NCI-H146 treated with DMSO at 0.1 percent for 48 hours (cell line): ENCODE data around the gene SOWAHA.
A peak's percentile ranks its signal among the peaks of the same experiment; 100 is the strongest.

Experiments
- DNase-seq: peaks from one replicate; lab custom pipeline; 2025; ENCODE audit not compliant: unreplicated experiment; lab: John Stamatoyannopoulos, UW

Gene SOWAHA

DNA sequence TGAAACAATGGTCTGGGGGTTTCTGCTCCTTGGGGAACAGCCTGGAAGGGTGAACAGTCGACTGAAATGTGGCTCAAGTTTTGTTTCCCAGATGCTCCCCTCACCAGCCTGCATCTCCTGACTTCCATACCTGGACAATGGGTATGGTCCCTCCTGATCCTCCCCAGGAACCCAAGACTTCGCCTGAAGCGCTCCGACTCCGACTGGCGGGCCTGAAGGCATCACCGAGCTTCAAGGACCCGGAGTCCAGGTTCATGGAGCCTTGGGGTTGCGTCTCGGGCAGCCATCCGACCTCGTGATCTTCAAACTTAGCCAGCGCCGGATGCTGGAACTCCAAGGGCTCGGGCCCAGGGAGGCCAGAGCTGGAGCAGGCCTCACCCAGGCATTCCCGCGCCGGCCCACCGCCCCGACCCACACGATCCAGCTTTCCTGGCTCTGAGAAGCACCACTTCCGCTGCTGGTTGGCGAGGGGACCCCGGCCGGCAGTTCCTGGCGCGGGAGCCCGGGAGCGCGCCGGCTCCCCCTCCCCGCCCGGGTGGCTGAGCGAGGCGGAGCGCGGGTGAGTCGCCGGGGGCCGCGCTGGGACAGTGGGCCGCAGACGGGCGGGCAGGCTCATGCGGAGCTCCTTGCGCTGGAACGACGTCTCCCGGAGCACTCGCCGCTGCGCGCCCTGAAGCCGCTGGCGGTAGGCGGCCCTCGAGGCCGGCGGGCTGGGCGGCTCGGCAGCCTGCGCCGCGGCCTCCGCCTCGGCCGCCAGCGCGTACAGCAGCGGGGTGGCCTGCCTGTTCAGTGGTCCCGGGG is 12.1 kb downstream of the SOWAHA start:
- DNase-seq, result no peak

DNA sequence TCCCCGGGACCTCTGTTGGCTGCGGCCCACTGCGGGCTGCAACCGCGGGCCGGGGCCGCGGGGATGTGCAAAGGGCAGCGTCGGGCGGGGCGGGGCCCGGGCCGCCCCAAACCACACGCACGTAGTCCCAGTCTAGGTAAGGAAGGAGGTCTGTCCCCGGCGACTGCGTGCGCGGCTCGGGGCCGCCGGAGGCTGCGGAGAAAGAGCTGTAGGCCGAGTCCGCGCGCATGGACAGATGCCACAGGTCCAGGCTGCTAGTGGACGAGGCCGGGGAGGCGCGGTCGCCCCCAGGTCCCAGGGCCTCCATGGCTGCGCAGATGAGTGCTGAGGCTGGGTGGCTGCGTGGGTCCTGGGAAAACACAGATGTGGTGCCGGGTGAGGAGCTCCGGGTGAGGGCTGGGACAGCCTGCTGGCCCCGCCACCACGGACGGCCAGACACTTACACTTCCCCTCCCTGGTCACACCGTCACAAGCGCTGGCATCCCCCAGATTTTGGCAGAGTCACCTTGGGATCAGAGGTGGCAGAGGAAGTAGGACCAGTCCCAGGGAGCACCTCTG is 12.8 kb downstream of the SOWAHA start:
- no peak for DNase-seq

DNA sequence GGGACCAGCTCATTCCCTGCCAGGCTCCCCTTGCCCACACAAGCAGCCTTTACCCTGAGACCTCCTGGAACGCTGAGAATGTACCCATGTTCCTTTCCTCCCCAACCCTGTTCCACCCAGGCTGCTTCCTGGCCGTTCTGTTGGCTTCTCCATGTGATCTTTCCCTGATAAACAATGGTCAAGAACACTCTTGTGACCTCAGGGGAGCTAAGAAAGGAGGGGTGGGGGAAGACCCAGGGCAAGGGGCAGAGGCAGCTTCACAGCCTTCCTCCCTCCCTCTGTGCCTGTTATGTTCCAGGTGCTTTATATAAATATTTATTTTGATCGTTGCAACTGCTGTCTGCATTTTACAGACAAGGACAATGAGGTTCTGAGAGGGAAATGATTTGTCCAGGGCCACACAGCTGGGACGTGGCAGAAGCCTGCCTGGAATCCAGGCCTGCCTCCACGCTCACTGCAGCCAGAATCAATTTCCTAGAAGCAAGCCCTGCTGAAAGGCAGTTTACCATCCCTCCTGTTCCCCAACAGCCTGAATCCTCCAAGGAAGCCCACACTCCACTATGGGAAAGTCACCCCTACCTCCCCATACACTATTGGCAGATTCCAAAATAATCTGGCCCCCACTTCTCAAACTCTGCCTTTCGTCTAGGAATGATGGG is 13.5 kb downstream of the SOWAHA start:
- no peak for DNase-seq

DNA sequence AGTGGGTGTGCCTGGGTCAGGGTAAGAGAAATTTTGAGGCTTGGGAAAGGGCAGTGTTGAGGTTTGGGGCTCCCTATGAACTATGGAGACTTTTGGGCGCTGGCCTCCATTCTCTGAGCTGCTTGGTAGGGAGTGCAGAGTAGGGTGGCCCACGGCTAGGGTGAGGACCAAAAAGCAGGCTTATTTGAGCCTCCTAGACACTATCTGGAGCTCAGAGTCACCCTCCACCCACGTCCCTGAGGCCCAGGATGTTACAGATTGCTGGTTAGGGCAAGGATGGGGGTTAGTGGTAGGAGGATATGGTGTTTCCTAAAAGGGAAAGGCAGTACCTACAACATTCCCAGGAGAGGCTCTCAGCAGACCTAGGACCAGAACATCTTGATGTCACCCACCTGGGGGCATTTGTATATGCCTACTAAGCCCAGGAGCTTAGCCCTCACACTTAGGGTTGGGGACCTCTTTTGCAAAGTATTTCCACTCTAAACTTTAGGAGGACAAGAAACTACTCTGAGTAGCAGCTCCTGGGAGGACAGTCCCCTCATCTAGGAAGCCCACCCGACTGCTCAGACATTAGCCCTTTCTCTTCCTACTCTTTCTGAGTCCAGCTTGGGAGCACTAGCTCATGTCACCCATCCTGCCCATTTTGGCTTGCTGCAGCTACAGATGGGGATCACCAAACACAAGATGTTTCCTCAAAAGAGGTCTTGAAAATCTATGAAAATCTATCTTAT is 15.0 kb downstream of the SOWAHA start:
- no peak for DNase-seq

DNA sequence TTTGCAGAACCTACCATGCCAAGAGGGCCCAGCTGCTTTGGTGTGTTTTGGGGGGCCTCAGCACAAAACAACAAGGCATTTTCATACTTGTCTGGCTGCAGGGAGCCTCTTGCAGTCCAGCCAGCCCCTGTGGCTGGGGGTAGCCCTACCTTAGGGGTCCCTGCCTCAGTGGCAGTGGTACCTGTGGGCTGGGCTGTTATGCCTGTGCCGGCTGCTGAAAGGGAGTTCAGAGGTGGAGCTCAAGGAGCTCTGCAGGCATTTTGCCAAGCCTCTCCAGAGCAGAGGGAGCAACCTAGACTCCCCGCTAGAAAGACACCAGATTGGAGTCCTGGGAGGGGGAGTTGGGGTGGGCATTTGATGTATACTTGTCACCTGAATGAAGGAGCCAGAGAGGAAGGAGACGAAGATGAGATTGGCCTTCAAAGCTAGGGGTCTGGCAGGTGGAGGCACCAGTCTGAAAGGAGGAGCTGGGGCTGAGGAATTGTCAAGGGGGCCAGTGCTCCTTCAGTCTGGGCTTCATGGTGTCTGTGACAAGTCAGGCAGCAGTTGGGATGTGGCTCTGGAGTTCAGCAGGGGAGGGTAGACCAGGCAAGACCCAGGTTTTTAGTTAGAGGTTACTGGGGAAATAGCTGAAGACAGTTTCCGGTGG is 15.9 kb downstream of the SOWAHA start:
- DNase-seq, result no peak

DNA sequence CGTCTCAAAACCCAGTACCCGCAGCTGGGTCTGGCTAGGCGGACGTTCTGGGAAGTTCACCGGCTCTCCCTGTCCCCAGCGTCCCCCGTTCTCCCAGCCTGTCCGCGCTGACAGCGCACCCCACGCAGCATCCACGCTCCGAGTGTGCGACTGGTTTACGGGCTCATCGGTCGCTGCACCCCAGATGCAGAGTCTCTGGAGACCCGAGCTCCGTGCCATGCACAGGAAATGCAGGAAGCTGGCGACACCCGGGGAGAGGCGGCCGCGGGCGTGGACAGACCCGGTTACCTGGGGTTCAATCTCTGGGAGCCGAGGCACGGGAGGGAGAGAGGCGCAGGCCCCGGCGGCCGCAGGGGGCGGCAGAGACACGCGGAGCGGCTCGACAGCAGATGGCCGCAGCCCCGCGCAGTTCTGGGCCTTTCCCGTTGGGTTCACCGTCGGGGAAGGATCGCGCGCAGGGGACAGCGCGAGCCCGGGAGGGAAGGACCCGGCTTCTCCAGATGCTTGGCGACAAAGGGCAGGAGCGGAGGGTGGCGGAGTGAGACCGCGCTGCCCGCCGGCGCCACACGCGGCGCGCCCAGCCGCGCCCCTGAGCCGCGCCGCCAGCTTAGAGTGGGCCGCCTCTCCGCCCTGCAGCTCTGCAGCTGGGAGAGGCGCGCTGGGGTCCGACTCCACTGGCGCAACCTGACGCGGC is 16.8 kb downstream of the SOWAHA start:
- peak; percentile 28 for DNase-seq

DNA sequence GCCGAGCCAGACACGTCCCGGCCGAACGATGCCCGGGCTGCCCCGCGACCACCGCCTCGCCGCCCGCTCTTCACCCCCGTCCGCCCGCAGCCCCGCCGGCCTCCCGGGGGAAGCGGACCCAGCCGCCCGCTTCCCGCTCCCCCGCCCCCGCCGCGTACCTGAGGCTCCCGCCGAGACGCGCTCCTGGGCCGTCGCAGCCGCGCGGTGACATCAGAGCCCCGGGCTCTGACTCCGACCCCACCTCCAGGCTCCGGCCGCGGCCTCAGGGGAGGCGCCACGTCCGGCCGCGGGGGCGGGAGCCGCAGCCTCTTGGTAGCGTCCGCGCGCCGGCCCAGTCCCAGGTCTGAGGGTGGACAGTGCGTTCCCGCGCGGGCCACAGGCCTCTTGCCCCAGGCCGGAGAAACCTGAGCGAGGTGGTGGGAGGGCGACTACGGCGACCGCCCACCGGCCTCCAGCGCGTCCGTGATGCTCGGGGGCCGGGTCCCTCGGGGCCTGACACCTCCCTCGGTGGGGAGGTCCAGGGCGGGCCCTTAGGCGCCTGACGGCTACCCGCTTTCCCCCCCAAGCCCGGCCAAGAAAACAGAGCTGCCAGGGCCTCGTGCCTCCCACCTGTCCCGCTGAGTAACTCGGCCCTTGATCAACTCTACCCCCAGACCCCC is 17.5 kb downstream of the SOWAHA start, which contains the start of gene SHROOM1:
Gene SHROOM1 (minus strand): TSS at position 212 of the 659 bp plus-strand sequence. CDS start 4,507 bp downstream, outside the sequence.
- DNase-seq, result peak; percentile 24

DNA sequence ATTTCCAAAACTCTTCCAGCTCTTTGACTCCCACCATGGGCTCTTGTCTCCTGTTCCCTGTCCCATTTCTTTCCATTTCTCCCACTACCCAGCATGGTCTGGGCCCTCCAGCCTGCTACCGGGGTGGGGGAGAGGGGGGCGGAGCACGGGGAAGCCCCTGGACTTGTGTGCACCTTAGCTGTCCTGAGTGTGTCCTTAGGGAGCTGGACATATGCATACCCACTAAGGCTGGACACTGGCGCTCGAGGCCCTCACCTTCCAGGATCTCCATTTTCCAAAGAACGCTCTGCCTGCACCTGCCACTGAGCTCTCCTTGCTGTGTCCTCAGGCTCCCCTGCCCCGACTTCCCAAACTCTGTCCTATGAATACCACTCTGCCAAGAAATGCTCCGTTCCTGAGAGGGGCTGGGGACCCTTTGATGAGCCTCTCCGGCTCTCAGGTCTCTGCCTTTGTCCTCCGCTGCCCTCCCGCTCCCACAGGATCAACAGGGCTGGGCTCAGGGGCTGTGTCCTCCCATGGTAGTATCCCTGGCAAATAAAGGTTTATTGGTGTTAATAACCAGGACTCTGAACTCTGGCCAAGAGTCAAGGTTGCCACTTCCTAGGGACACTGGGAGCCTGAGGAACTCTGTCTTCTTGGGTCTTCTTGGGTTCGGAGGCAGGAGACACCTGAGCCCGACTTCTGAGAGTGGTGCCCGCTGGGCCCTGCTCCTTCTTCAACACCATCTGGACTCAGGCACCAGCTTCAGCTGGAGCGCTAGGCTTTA is 18.2 kb downstream of the SOWAHA start:
- DNase-seq, result no peak

DNA sequence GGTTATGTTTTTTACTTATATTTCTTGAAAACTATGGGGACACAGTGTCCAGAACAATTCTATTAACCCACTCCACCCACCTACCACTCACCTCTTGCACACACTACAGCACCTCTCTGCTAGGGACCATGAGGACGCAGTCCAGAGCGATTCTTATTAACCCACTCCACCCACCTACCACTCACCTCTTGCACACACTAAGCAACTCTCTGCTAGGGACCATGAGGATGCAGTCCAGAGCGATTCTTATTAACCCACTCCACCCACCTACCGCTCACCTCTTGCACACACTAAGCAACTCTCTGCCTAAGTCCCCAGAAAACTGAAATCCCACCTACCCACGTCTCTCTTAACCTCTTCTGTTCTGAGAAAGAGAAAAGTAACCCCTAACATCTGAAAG is 19.5 kb downstream of the SOWAHA start:
- no peak for DNase-seq

DNA sequence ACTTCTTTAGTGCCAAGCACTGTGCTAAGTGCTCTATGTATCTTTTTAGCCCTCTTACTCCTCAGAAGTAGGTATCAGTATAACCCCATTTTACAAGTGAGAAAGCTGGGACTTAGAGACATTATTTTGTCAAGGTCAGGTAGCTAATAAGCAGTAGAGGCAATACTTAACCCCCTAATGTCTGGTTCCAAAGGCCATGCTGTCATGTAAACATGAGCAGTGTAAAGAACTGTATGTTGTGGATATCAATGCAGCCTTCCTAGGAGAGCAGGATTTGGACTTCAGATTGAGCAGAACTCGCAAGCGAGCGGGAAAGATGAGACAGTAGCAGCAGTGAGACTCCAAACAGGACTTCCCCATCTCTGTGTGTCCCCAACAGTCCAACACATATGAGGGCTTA is 21.0 kb downstream of the SOWAHA start:
- DNase-seq, result no peak

DNA sequence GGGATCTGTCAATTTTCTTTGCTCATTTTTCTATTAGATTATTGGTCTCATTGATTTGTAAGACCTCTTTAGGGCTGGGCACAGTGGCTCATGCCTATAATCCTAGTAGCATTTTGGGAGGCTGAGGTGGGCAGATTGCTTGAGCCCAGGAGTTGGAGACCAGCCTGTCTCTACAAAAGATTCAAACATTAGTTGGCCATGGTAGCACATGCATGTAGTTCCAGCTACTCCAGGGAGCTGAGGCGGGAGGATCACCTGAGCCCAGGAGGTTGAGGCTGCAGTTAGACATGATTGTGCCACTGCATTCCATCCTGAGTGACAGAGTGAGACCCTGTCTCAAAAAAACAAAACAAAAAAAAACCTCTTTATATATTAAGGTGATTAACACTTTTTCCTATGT is 23.8 kb downstream of the SOWAHA start:
- no peak for DNase-seq

DNA sequence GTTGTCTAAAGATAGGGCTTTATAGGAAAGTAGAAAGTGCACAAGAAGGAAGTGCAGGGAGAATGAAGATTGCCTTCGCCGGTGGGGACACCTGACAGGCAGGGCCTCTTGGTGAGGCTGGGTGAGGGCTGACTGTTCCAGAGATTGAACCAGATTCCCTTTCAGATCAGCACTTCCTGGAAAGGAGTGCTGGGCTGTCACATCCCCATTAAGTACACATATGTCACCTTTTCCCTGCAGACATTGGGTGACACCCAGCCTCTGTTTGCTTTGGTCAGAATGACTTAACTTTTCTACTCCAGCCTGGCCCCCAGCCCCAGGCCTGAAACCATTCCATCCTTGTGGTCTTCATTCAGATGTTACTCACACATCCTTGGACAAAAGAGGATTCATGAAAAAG is 24.8 kb downstream of the SOWAHA start:
- no peak for DNase-seq

DNA sequence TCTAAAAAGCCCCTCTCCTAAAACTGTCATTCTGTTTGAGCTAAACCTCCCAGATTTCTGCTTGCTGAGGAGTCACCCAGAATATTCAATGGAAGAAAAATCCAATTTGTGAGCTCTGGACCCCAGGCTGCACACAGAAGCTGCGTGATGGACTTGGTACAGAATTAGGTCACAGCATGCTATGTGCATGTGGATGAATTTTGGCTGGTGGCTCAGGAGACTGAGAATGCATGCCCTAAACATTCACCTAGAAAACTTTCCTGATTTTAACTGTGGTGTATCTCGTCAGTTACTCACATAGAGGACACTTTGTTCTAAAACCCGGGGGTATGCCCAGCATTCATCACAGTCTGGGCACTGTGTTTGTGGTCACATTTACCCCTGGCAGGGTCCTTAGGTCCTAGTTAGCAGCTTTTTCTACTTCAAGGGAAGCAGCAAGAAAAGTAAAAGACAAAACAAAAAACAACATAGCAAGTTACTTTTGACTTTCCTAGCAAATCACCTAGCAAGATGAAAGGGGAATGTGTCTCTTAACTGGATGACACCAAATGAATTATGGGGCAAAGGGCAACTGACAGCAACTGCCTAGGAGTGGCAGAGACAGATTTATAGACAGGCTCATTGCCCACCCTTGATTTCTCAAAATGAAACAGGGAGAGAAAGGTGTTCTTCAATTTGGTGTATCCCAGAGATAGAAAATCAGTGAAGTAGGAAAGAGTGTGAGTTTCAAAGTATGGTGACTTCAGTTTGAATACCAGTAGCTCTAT is 25.6 kb downstream of the SOWAHA start:
- no peak for DNase-seq

DNA sequence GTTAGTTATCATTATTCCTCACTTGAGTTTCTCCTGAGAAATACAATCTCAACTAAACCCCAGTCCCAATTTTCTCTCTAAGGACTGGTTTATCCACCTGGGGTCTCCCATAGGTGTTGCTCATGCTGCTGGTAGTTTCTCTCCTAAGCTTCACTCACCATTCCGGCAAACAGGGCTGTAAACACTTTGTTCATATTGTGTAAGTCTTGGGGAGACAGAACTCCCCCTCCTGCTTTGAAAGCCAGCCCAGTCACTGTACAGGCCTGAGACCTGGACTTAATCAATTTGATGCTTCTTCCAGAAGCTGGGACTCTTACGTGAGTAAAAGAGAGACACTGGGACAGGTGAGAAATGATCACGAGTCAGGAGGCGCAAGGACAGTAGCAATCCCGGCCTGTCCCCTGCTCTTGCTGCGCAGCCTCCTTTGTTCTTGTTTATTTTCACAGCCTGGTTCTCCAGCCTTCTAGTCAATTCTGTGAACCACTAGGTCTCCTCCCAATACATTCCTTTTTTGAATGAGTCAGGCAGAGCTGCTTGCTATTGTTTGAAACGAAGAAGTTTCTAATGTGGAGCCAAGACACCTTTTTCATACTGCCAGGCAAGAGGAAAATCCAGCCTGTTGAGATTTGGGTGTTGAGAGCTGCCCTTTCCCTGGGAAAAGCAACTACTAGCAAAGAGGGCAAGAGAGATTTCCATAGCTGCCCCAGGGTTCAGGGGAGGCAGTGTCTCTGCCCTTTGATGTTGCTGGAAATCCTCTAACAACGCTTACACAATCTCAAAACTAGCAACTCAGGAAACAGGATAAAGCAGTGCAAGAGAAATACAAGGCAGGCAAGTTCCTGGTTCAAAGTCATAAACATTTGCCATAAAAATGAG is 26.6 kb downstream of the SOWAHA start:
- DNase-seq, result no peak

DNA sequence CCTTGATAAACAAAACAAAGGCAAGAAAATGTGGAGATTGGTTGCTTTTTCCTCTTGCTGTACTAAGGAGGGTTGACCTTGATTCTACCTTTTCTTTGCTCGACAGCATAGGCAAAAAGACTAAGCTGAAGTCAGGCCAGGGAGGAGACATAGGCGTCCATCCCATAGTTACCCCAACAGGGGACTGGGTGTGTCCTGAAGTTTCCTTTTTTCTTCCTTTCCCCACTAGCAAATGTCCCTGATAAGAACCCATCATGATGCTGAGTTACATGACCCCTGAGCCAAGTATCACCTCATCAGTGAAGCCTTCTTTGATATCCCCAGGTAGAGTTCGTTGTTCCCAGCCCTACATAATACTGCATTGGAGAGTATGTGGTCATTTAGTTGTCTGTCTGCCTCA is 27.2 kb downstream of the SOWAHA start:
- no peak for DNase-seq

DNA sequence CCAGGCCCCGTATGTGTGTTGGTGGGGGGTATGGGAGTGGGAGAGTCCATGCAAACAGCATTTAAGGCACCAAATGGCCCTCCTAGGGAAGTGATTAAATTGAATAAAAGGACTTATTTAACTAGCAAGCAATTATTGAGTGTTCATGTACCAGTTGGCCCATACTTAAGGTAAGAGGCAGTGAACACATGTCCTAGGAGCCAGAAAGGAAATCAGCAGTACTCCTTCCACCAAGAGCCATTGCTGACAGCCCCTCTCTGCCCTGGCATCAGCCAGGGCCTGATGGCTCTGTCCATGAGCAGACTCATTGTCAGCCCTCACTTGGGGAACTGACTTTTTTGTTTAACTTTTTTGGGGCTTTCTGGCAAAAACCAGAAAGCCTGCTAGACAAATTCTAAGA is 27.8 kb downstream of the SOWAHA start:
- DNase-seq, result peak; percentile 13

DNA sequence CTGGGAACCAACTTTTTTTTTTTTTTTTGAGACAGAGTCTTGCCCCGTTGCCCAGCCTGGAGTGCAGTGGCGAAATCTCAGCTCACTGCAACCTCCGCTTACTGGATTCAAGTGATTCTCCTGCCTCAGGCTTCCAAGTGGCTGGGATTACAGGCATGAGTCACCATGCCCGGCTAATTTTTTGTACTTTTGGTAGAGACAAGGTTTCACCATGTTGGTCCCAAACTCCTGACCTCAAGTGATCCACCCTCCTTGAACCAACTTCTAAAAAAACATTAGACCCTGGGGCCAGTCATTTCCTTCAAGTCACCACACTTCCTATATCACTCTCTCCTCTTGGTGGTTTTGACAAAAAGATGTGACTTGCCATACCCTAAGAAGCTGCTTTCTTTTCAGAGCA is 28.2 kb downstream of the SOWAHA start:
- DNase-seq, result no peak

DNA sequence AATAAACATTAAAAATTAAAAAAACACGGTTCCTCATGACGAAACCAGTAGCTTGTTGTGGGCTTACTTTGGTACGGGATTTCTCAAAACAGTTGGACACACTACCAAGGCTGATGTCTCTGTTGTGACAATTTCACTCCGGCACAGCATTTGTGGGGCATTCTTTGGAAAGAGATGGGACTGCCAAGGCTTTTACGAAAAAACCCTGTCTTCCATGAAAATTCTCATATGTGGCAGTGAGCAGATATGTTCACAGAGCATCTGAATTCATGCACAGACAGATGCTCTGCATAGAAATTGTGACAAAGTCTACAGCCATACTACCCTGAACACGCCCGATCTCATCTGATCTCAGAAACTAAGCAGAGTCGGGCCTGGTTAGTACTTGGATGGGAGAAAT is 35.2 kb downstream of the SOWAHA start:
- no peak for DNase-seq
